ENCODE data around the gene ZBTB24. TPM values are rescaled to one million over a fixed set of nuclear protein-coding genes. Genes with fewer than 3 reads are reported as not detected.
A peak's percentile ranks its signal among the peaks of the same experiment; 100 is the strongest.
"Not testable (repeated sequence)": the region's sequence is repeated elsewhere in the genome, so short reads cannot be mapped to it uniquely, and the experiment has no call there.

ZBTB24 gene
- polyA plus RNA-seq, 1 donor = 17.4 TPM

DNA sequence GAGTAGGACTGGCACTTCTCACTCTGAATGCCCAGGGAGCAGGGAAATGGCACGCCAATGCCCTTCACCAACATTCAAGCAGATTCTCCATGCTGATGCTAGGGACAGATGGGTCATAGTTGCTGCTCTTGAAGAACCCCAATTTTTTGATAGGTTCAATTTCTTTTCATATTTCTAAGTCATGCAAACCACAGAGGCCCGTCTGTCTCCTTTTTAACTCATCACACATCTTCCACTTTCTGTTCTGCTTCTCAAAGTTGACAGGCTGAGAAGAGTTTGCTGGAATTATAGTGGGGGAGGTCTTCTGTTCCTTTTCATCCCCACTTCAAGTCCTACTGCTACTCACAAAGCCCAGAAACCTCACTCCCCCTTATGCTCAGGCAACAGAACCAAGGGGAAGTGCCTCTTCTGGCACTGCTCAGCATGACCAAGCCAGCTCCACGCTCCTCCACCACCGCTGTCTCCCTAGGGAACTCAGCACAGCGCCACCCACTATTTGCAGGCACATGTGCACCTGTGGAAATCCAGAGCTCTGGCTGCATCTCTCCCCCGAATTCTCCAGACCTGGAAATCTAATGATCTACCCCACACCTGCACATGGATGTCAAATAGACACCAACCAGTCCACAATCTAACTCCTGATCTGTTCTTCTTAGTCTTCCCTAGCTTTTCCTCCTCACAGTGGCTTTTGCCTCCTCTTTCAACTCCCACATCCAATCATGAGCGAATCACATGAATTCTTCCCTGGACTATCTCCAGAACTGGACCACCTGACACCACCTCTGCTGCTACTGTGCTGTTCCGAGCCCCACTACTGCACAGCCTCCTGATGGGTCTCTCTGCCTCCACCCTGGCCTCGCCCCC lies 10.7 kb downstream of the ZBTB24 start:
- no peak for DNase-seq

GRCh38 chr6:109471105-109471810 lies 11.8 kb downstream of the ZBTB24 start:
- DNase-seq = no peak

- DNase-seq = no peak
Observed at GRCh38 chr6:109469591-109470189, 13.3 kb downstream of the ZBTB24 start.

- no peak for DNase-seq
Observed at GRCh38 chr6:109467696-109468095, 15.3 kb downstream of the ZBTB24 start.

DNA sequence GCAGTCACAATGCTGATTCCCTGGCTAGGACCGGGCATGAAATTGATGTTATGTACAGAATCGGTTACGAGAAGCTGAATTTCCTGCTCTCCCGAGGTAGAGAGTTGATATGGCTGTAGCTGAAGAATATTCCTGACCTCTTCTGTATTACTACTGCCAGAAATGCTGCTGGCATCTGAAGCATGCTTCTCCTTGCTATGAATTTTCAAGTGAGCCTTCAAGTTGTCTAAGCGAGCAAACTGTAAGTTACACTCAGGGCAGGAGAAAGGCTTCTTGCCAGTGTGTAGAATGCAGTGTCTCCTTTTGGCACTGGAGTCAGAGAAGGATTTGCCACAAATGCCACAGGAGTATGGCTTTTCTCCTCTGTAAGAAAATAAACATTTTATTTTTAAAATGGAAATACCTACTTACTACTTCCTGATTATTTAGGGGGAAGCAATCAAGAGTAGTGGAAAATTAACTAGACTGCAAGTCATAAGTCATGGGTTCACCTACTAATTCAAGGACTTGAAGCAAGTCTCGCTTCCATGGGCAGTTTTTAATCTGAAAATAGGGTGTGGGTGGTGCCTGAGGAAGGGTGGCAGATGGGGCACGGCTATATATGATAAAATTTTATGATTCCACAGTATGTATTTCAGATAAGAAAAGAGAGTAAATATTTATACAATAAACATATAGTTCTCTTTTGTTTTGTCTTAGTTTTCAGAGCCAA lies 16.7 kb downstream of the ZBTB24 start:
- no peak for DNase-seq

- DNase-seq = no peak
Observed at GRCh38 chr6:109465772-109466171, 17.2 kb downstream of the ZBTB24 start.

GRCh38 chr6:109461733-109462526 lies 21.1 kb downstream of the ZBTB24 start:
- DNase-seq = no peak

- DNase-seq = not testable (repeated sequence)
Observed at GRCh38 chr6:109461205-109461604, 21.8 kb downstream of the ZBTB24 start.

GRCh38 chr6:109460161-109460829 lies 22.7 kb downstream of the ZBTB24 start:
- DNase-seq = no peak

DNA sequence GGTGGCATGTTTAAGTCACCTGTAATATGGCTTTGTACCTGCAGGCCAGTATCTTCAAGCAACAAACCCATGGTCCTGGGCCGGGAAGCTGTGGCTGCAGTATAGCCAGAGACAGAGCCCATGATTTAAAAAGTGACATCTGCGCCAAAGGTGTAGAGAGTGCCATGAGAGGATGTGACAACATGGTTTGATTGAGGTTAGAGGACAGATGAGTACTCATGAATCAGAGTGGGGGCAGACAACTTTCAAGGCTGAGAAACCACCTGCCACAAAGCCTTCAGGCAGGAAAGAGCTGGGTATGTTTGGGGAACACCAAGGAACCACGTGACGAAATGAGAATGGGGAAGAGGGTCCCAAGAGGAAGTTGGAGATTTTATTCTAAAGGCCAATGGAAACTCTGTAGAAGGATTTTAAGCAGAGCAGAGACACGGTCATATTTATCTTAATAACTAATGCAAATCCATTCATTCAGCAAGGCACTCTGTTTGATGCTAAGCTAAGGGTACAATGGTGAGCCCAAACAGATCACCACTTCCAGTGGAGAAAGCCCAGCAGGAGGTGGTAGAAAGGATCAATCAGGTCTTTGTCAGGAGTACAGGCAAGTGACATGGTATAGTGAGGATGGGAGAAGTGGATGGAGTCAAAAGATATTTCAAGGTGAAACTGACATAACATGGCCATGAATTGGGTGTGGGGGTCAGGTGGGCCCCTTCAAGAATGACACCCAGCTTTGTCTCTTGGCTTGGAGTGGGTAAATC lies 24.1 kb downstream of the ZBTB24 start:
- no peak for DNase-seq

DNA sequence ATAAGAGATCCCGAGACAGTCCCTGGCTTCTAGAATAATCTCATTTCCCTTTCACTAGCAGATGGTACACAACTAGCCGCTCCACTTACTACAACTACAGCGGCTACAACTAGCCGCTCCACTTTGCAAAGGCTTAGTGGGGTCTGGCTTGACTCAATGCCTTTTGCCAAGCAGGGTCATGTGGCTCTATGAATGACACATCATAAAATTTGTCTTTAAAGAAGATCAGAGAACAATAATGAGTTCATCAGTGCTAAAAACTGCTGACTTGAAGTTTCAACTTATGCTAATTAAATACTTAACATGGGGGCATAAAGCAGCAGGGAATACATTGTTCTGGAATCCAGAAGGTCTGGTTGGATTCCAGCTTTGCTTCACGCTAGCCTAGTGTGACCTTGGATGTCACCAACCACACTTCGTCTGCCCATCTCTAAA lies 25.4 kb downstream of the ZBTB24 start:
- DNase-seq = no peak

DNA sequence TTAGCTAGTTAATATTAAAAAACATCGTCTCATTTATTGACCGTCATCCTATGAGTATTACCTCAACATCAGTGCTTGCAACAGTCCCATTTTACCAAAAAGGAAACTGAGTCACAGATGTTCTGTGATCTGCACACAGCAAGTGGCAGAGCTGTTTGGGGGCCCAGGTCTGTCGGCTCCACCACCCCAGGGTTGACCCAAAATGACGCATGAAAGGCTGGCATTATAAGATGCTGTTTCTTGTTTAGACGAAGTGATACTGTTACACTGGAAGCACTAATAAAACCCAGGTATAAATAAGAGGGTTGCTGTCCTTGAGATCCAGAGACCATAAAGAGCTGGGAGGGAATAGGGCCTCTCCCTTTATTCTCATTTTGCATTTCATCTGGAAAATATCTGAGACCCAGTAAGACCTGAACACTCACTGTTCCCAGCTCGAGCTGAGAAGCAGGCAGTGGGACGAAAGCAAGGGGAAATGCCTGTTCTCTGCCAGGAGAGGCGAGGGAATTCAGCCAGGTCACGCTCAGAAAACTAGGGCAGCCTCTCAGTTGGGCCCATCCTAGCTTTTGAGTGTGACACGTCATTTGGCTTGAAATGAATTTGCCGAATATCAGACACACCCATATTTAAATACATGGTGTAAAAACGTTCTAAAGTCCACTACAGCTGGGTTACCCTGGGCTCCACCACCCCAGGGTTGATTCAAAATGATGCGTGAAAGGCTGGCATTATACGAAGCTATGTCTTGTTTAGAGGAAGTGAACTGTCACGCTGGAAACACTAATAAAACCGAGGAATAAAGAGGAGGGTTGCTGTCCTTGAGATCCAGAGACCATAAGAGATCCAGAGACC lies 26.1 kb downstream of the ZBTB24 start:
- no peak for DNase-seq

DNA sequence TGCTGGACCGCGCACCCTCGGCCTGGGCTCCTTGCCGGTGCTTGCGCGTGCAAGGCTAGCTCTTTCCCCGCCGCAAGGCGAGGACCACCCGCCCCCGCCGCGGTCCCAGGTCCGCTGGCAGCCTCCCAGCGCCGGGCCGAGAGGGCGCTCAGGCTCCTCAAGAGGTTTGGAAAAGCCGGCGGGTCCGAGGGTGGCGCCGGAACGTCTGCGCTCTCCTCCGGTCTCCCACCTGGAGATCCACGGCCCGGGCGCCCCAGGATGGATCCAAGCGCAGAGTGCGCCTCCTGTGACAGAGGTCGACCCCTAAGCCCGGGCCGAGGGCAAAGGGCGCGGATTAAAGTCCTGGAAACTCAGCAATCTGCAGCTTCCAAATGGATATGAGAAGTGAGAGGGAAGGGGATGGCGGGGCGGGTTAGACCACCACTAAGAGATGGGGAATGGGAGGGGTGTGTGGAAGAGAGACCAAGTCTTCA lies 26.9 kb downstream of the ZBTB24 start:
- no peak for DNase-seq

DNA sequence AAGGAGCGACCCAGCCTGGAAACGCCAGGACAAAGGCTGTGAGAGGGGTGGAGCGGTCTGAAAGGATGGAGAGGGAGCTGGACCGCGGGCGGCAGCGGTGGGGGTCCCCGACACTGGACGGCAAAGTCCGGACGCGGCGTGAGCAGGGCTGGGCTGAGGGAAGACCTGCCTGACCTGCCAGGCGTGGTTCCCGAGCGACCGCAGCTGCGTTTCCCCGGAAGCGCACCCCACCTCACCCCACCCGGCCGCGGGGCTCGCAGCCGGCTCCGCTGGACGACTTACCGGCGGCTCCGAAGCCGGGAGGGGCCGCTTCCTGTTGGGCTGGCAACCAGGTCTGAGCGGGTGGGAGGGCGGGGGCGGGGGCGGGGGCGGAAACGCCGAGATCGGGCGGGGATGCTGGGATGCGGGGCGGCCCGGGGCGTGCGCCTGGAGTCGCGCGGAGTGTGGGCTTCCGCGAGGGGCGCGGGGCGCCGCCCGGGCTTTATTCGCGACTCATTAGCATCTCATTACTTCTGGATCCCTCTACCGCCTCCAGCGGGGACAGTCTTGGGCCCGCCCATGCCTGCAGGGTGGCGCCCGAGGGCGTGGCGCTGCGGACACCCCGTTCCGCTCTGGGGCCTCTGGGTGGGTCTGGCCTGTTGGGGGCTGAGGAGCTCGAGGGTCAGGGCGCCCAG lies 27.4 kb downstream of the ZBTB24 start, which contains the start of gene MICAL1:
MICAL1 (minus strand) TSS at position 336 of the 674 bp plus-strand sequence. CDS start 1,576 bp downstream, outside the sequence.
- peak; percentile 50 for DNase-seq

DNA sequence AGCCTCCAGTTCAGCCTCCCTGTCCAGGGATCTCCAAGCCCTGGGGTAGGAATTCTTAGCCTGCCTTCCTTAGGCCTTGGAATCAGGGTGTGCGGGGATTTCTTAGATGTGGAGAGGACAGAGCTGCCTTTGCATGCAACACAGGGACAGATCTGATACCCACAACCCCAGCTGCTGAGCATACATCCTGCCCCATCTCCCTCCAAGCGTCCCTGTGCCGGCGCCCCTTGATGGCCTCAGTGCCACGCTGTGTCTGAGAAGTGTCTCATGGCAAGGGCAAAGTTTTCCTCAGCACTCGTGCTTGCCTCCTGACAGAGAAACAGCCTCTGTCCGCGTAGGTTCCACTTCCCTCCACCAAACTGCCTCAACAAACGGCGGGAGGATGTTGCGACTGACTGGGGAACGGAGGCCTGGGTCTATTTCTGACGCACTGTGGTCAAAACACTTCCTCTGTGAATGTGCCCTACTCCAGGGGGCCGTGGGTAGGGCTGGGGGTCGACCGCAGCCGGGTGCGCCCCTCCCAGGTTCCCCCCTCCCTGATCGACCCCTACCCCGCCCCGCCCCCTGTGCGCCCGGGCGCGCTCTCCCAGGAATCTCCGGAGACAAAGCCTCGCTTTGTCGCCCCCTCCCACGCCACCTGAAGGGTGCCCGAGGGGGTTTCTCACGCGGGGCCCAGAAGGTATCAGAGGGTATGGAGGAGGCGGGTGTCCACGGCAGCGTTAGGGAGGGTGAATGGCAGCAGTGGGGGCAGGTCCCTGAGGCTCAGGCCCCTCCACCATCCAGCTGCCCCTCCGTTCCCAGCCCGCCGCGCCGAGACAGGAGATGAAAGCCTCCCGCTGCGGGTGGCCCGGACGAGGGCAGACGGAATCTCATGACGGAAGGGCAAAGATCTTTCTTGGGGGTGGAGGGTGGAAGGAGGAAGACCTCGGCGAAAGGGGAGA lies 28.3 kb downstream of the ZBTB24 start:
- no peak for DNase-seq

DNA sequence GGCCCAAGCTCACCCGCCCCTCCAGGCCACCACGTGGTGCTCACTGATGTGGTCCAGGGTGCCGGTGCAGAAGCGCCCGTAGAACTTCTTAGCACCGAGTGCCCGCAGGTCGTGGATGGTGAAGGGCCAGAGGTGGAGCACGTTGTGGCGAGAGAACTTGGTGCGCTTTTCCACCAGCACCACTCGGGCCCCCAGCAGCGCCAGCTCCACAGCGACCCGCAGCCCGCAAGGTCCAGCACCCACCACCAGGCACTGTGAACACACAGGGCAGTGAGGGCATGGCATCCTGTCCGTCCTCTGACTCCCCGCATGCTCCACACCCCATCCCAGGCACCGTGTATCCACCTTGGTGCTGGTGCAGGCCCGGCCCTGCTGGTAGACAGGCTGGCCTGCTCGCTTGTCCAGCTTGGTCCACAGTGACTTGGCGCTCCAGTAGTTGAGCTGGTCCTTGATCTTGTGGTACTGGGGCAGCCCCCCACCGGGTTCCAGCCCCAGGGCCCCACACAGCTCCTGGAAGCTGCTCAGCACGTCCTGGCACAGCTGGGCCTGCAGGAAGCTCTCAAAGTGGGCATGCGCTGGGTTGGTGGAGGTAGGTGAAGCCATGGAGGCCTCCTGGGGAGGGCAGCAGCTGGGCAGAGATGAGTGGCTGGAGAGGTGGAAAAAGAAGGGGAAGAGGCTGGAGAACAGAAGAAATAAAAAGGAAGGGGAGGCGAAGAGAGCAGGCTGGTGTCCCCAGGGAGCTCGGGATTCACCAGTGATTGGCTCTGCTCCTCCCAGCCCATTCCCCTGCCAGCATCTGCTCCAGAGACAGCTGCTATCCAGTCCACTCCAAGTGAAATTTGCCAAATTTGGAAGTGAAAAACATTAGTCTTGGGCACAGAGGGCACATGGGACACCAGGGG lies 29.2 kb downstream of the ZBTB24 start:
- no peak for DNase-seq

Measured in left kidney (tissue), 2 donors.